ACHN (cell line): Measurements from ENCODE around the gene OR2T8.

ENCODE experiments used
- DNase-seq: peaks from one replicate; pipeline ENCODE4 v3.0.0-alpha.2; 2015
- in situ Hi-C: cut with HindIII; loops from 2 replicates; pipeline ENCODE4 v1.10.0; 2017; ENCODE audit warnings: low sequenced_read_pairs, low pct_ligation_motif_present, low pct_unique_long_range_greater_than_20kb

Gene OR2T8

DNA sequence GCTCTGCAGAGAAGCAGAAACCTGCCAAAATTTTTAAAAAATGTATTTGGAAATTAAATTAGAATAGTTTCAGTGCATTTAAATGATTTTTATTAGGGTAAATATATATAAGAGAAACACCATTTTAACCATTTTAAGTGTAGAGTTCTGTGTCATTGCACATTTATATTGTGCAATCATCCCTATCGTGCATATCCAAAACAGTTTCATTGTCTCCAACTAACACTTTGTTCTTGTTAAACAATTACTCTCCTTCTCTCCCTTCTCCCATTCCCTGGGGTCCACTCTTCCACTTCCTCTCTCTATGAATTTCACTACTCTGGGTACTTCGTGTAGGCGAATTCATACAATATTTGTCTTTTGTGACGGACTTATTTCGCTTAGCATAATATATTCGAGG is 22.6 kb downstream of the OR2T8 start:
- in situ Hi-C loops, result no loop called here
- DNase-seq, result no peak

- in situ Hi-C loops, result no loop called here
Measured at GRCh38 chr1:247948558-247948957, 28.5 kb downstream of the OR2T8 start, which contains the start of gene OR2L8. TSS of gene OR2L8 (plus strand) at chr1:247948858. CDS start at chr1:247948858, 0 bp downstream.

DNA sequence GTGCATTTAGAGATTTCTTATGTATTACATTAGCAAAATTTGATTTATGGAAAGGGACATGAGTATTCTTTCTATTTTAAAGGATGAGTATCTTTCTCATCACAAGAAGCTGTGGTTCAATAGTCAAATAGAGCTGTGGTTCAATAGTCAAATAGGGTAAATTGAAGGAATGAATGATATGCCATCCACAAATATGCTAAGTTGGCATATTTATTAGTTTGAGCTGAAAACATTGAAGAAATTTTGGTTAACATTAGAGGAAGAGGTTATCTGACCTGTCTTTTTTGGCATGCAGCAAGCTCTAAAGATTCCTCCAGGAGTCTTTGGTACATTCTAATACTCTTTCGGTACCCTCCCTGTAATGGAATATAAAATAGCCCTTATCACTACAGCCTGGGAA is 33.4 kb downstream of the OR2T8 start:
- in situ Hi-C loops, result no loop called here
- DNase-seq, result no peak

More at GRCh38 chr1:247948558-247948957, 28.5 kb downstream of the OR2T8 start, which contains the start of gene OR2L8:
- DNase-seq, result no peak

DNA sequence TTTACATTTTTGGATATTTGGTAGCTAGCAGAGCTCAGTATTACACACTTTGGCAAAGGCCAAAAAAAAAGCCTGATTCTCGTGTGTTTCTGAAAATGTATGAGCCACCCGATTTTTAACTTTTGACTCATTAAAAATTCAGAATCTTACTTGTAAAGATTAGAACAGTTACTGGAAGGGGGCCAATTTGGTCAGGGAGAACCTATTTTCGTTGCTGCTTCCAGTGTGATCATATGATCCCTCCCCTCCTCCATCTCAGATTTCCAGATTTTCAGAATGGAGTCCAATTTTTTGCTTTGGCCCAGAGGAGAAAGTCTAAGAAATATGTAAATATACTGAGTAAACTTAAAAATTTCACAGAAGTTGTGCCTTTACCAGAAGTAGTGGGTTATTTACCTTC is 41.7 kb downstream of the OR2T8 start:
- no peak for DNase-seq
- in situ Hi-C loops, result no loop called here

GRCh38 chr1:247962911-247963588 is 43.0 kb downstream of the OR2T8 start:
- no peak for DNase-seq
- in situ Hi-C loops, result no loop called here

- DNase-seq, result no peak
- in situ Hi-C loops, result no loop called here
Measured at GRCh38 chr1:247964933-247965332, 44.9 kb downstream of the OR2T8 start, which contains the start of gene OR2AK2. TSS of gene OR2AK2 (plus strand) at chr1:247965233. CDS start at chr1:247965377, 144 bp downstream.

- in situ Hi-C loops, result no loop called here
- DNase-seq, result no peak
Measured at GRCh38 chr1:247966532-247967204, 46.6 kb downstream of the OR2T8 start.
